Measurements from ENCODE around the gene NID2.

The NID2 gene, protein sequence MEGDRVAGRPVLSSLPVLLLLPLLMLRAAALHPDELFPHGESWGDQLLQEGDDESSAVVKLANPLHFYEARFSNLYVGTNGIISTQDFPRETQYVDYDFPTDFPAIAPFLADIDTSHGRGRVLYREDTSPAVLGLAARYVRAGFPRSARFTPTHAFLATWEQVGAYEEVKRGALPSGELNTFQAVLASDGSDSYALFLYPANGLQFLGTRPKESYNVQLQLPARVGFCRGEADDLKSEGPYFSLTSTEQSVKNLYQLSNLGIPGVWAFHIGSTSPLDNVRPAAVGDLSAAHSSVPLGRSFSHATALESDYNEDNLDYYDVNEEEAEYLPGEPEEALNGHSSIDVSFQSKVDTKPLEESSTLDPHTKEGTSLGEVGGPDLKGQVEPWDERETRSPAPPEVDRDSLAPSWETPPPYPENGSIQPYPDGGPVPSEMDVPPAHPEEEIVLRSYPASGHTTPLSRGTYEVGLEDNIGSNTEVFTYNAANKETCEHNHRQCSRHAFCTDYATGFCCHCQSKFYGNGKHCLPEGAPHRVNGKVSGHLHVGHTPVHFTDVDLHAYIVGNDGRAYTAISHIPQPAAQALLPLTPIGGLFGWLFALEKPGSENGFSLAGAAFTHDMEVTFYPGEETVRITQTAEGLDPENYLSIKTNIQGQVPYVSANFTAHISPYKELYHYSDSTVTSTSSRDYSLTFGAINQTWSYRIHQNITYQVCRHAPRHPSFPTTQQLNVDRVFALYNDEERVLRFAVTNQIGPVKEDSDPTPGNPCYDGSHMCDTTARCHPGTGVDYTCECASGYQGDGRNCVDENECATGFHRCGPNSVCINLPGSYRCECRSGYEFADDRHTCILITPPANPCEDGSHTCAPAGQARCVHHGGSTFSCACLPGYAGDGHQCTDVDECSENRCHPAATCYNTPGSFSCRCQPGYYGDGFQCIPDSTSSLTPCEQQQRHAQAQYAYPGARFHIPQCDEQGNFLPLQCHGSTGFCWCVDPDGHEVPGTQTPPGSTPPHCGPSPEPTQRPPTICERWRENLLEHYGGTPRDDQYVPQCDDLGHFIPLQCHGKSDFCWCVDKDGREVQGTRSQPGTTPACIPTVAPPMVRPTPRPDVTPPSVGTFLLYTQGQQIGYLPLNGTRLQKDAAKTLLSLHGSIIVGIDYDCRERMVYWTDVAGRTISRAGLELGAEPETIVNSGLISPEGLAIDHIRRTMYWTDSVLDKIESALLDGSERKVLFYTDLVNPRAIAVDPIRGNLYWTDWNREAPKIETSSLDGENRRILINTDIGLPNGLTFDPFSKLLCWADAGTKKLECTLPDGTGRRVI (N-terminal part only)

DNA sequence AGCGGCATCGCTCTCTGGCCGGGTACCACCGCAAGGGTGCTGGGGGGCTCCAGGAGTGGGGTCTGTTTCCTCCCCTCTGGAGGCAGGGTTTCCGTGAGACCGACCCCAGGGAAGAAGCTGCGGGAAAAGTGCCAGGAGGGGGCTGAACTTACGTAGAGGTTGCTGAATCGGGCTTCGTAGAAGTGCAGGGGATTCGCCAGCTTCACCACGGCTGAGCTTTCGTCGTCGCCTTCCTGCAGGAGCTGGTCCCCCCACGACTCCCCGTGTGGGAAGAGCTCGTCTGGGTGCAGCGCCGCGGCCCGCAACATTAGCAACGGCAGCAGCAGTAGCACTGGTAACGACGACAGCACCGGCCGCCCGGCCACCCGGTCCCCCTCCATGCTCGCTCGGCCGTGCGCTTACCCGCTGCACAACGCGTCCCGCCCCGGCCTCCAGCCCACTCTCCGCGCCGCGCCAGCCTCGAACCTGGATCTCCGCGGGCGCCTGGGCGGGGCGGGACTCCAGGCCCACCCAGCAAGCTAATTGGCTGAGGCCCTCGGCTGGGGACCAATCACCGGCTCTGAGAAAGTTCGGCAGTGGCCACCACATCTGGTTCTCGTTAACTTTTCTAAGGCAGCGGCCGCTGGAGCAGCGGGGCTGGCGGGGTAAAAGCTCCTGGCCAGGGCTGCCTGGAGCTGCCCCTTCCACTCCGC lies at the start of gene NID2:
Gene NID2, minus strand, starts transcription at position 445 of the 692 bp plus-strand sequence. Its CDS starts 65 bp downstream, at position 380.
- DNase-seq: no peak

- no peak for DNase-seq
Observed at GRCh38 chr14:52117111-52117832, 48.4 kb upstream of the NID2 start.

- DNase-seq: no peak
Observed at GRCh38 chr14:52115286-52115685, 46.4 kb upstream of the NID2 start.

GRCh38 chr14:52112336-52113018 lies 43.6 kb upstream of the NID2 start:
- DNase-seq: no peak

- no peak for DNase-seq
Observed at GRCh38 chr14:52111583-52111982, 42.7 kb upstream of the NID2 start.

- no peak for DNase-seq
Observed at GRCh38 chr14:52110441-52111086, 41.7 kb upstream of the NID2 start.

- DNase-seq: no peak
Observed at GRCh38 chr14:52108823-52109222, 40.0 kb upstream of the NID2 start.

DNA sequence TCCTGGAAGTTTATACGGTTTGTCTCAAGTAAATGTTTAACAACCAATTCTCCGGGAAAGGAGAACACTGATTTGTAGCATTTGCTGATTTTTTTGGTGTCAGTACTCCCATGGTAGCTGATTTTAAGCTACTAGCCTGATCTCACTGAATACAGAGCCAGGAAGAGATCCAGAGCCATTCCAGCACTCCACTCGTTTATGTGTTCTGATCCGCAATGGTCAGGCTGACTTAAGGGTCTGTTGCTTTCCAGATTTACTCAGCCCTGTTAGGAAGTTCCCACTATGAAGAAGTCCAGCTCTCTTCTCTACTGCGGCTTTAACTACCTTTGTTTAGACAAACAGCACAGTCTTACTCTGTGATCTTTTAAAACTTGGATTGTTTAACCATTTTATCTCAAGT lies 38.0 kb upstream of the NID2 start:
- DNase-seq: no peak

- DNase-seq: no peak
Observed at GRCh38 chr14:52103416-52103815, 34.6 kb upstream of the NID2 start.

GRCh38 chr14:52095794-52096193 lies 26.9 kb upstream of the NID2 start:
- no peak for DNase-seq

GRCh38 chr14:52095336-52095735 lies 26.5 kb upstream of the NID2 start:
- DNase-seq: no peak

DNA sequence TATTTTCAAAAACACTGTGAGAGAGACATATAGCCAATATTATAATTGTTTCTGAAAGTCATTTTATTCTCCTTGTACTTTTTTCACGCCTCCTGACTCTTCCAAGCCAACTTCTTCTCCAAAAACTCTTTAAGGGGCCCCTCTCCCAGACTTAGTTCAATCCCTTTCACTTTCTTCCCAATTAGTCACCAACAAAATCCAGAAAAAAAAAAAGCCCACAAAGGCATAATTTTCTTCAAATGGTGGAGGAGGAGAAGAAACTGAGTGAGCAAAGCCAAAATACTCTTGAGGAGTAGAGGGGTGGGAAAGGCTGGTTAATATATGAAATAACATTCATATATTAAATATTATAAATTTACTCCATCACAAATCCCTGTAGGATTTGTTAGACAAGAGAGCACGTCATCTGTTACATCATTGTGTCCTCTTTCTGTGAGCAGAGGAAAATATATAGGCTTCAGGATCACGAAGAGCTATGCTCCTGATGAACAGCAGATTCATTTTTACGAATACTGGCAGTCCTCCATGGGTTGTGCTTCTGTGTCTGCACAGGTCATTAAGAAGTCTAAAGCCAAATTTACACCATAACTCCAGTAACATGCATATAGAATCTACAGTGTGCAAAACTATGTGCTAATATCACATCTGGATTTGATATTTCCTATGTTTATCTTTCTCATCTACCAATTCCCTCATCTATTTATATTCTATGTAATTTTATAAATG lies 25.9 kb upstream of the NID2 start:
- DNase-seq: no peak

- DNase-seq: no peak
Observed at GRCh38 chr14:52091928-52092327, 23.1 kb upstream of the NID2 start.

DNA sequence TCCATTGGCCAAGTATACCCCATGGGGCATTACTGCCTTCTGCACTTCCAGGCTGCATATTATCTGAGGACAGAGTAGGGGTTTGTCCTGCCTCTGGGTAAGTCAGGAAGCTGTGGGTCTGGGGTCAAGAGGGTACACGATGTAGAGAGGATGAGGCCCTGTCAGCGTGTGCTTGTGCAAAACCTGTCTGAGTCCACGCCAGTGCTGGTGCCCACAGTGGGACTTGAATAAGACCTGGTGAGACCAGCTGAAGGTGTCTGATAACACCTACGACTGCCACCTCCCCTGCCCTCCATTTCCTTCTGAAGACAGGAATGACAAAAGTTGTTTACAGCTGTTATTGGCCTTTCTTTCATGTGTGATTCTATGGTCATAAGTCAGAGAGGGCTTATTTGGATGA lies 22.1 kb upstream of the NID2 start:
- DNase-seq: no peak

- no peak for DNase-seq
Observed at GRCh38 chr14:52089218-52089617, 20.4 kb upstream of the NID2 start.

- no peak for DNase-seq
Observed at GRCh38 chr14:52086711-52087110, 17.9 kb upstream of the NID2 start.

DNA sequence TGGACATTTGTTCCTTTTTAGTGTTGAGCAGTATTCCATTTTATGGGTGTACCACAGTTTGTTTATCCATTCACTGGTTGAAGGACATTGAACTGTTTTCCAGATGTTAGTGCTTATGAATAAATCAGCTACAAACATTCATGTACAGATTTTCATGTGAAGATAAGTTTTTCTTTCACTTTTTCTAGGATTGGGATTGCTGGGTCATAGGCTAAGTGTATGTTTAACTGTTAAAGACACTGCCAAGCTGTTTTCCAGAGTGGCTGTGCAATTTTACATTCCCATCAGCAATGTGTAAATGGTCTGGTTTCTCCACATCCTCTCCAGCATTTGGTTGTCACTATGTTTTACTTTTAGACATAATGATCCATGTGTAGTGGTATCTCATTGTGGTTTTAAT lies 14.0 kb upstream of the NID2 start:
- no peak for DNase-seq

DNA sequence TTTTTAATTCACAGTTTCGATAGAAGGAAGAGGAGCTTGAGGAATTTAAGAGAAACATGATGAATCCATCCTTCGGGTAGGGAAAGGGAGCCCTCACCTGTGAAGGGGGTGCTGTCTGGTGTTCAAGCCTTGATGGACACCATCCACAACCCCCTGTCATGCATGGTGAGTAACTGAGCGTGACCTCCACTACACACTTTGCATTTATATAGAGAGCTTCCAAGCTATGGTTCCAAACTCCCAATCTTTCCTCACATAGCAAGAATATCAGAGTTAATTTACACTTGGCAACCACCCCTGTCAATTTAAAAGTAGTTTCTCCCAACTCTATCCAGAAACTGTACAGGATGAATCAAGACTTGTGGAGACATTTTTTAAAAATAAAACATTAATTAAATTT lies 13.1 kb upstream of the NID2 start:
- no peak for DNase-seq

DNA sequence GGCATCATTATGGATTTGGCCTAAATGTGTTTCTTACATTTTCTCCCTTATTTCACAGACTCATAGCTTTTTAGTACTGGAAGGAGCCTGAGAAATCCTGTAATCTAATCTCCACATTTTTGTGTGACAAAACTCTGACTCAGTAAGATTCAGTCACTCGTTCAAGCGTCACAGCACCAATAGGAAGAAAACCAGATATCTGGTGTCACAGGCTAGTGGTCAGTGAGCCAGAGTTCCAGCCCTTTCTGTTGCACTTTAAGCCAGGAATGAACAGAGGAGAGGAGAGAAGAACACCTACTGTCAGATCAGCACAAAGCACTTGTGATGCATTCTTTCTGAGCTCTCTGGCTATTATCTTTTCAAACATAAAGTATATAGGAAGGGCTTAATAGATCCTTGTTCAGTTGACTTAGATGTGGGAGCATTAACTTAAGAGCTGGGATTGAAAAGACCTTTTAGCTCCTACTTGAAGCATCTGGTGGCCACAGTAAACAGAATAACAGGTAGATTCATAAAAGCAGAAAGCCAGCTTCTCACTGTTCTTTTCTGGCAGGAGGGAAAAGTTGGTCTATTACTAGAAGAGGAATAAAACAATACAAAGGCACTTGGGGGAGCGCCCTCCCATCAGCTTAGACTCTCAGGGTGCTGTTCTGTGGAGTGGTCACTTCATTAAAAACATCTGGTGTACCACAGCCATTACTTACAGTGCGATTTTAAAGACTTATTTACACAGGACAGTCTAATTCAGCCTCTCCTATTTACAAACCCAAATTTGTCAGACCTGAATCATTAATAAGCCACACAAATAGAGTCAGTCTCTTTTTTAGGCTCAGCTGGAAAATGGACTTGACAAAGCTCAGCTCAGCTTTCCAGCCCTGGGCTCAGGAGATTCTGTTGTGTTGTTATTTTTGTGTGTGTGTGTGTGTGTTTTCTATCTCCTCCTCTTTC lies 12.2 kb upstream of the NID2 start:
- DNase-seq: no peak
